Measurements from ENCODE around the gene FOXP3. TPM values are rescaled to one million over a fixed set of nuclear protein-coding genes. Genes with fewer than 3 reads are reported as not detected.

The FOXP3 gene
- total and polyA plus RNA-seq, 8 donors: 0.29 to 1.0 (median 0.50) TPM

GRCh38 chrX:49269767-49270248, 5.3 kb upstream of the FOXP3 start, which contains the start of gene PPP1R3F:
Gene PPP1R3F (plus strand): TSS chrX:49269793. CDS start chrX:49269870, 77 bp downstream.
- ATAC-seq (peak; percentile 5), DNase-seq (peak in 1 of 4 donors; percentile 40)
- peak within 1 kb of the TSS; percentile 85 to 92 for H3K27ac ChIP-seq

DNA sequence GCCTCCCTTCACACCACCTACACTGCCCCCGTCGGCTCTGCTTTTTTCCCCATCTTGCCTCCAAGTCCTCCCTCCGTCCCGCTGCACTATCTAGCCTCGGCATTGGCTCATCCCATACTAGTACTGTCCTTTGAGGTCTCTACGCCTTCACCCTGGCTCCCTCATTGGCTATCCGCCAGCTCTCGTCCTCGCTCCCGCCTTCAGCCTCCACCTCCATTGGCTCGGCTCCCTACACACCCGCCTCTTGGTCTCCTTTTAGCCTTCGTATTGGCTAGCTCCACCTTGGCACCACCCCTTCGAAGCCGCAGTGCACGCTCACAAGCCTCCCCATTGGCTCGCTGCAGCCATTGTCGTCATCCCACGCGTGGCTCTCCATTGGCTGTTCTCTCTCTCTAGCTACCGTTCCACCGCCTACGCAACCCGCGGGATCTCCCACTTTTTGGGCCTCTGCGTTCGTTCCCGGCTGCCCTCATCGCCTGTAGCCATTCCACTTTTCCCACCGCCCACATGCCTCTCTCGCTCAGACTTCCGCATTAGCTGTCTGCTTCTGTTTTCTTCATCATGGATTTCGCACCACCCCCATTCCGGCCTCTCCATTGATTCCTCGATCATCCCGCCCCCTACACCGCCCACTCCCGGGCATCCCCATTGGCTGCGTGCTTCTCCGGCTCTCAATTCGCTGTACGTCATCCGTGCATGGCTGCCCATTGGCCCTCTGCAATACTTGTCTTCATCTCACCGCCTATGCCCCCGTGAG, 4.7 kb upstream of the FOXP3 start:
- Histone ChIP-seq H3K27ac (peak overlapping the region; percentile 85 to 92), H3K4me1 (peaks cover 7 to 29% of the 10 kb centered on the region in 2 donors), H3K4me3 (peak overlapping the region; percentile 34 to 67), H3K27me3 (no peaks in the 10 kb centered on the region), H3K36me3 (no peaks in the 10 kb centered on the region), H3K9me3 (no peaks in the 10 kb centered on the region)
- ATAC-seq (peak; percentile 95), DNase-seq (peak; percentile 92 to 97 (median 96))
- intact Hi-C loops (cut with DNase I): no loop called here
- TF ChIP-seq, protein P1, sequence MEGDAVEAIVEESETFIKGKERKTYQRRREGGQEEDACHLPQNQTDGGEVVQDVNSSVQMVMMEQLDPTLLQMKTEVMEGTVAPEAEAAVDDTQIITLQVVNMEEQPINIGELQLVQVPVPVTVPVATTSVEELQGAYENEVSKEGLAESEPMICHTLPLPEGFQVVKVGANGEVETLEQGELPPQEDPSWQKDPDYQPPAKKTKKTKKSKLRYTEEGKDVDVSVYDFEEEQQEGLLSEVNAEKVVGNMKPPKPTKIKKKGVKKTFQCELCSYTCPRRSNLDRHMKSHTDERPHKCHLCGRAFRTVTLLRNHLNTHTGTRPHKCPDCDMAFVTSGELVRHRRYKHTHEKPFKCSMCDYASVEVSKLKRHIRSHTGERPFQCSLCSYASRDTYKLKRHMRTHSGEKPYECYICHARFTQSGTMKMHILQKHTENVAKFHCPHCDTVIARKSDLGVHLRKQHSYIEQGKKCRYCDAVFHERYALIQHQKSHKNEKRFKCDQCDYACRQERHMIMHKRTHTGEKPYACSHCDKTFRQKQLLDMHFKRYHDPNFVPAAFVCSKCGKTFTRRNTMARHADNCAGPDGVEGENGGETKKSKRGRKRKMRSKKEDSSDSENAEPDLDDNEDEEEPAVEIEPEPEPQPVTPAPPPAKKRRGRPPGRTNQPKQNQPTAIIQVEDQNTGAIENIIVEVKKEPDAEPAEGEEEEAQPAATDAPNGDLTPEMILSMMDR (IDR thresholded peaks at IDR 0.05): no peak

More at GRCh38 chrX:49269767-49270248, 5.3 kb upstream of the FOXP3 start, which contains the start of gene PPP1R3F:
- Histone ChIP-seq H3K27me3 (no peaks in the 10 kb centered on the region), H3K4me3 (peak within 1 kb of the TSS; percentile 45 to 67), H3K9me3 (no peaks in the 10 kb centered on the region), H3K4me1 (peaks cover 7 to 29% of the 10 kb centered on the region in 2 donors), H3K36me3 (no peaks in the 10 kb centered on the region)
- TF ChIP-seq, protein P1 (IDR thresholded peaks at IDR 0.05): no peak
- intact Hi-C loops (cut with DNase I): no loop called here

GRCh38 chrX:49268702-49269009, 4.1 kb upstream of the FOXP3 start:
- H3K27ac ChIP-seq: peak overlapping the region; percentile 85 to 92
- no peaks in the 10 kb centered on the region for H3K9me3 ChIP-seq
- ATAC-seq (no peak), DNase-seq (no peak)
- H3K4me1 ChIP-seq: peaks cover 7 to 29% of the 10 kb centered on the region in 2 donors
- no peaks in the 10 kb centered on the region for H3K36me3 ChIP-seq
- no peaks in the 10 kb centered on the region for H3K27me3 ChIP-seq
- TF ChIP-seq, protein P1 (IDR thresholded peaks at IDR 0.05): no peak
- intact Hi-C loops (cut with DNase I): no loop called here
- H3K4me3 ChIP-seq: peak overlapping the region; percentile 24 to 67

- Histone ChIP-seq H3K4me1 (peaks cover 3 to 14% of the 10 kb centered on the region in 2 donors), H3K9me3 (no peaks in the 10 kb centered on the region), H3K36me3 (no peaks in the 10 kb centered on the region), H3K4me3 (no peak overlapping the region), H3K27ac (no peak overlapping the region), H3K27me3 (no peaks in the 10 kb centered on the region)
- intact Hi-C loops (cut with DNase I): no loop called here
- TF ChIP-seq, protein P1 (IDR thresholded peaks at IDR 0.05): no peak
- ATAC-seq (no peak), DNase-seq (no peak)
Measured at GRCh38 chrX:49266523-49267445, 2.3 kb upstream of the FOXP3 start.

GRCh38 chrX:49263631-49264030, 879 bp downstream of the FOXP3 start:
- no peak for DNase-seq
- H3K27me3 ChIP-seq: no peaks in the 10 kb centered on the region
- H3K36me3 ChIP-seq: no peaks in the 10 kb centered on the region
- TF ChIP-seq, protein P1 (IDR thresholded peaks at IDR 0.05): no peak
- H3K4me1 ChIP-seq: no peaks in the 10 kb centered on the region
- H3K9me3 ChIP-seq: no peaks in the 10 kb centered on the region
- H3K4me3 ChIP-seq: no peak overlapping the region
- intact Hi-C loops (cut with DNase I): no loop called here
- H3K27ac ChIP-seq: no peak overlapping the region
- ATAC-seq: no peak

Measured in left lung (tissue), 10 donors.